Left ventricle myocardium inferior (tissue), 1 donor: Measurements from ENCODE around the gene ENTPD5. TPM values are rescaled to one million over a fixed set of nuclear protein-coding genes. Genes with fewer than 3 reads are reported as not detected.
"Not testable (repeated sequence)": the region's sequence is repeated elsewhere in the genome, so short reads cannot be mapped to it uniquely, and the experiment has no call there.

ENCODE experiments used
- DNase-seq: peaks from one replicate; pipeline ENCODE4 v3.0.0-alpha.2; 2020
- H3K27ac ChIP-seq: fragments of 200-600 bp; replicated peaks from 2 replicates; pipeline ENCODE4 v1.8.0; 2021
- H3K27me3 ChIP-seq: fragments of 200-600 bp; 2 replicates; pipeline ENCODE4 v1.8.0; 2021; ENCODE audit warnings: low read depth
- H3K36me3 ChIP-seq: fragments of 200-600 bp; 2 replicates; pipeline ENCODE4 v1.8.0; 2021
- H3K4me1 ChIP-seq: fragments of 200-600 bp; 2 replicates; pipeline ENCODE4 v1.8.0; 2021
- H3K4me3 ChIP-seq: fragments of 200-600 bp; 2 replicates; pipeline ENCODE4 v1.8.0; 2021; ENCODE audit warnings: mild to moderate bottlenecking, moderate library complexity
- H3K9me3 ChIP-seq: fragments of 200-600 bp; replicated peaks from 2 replicates; pipeline ENCODE4 v1.8.0; 2021
- CTCF ChIP-seq: fragments of 200-600 bp; IDR thresholded peaks from 2 replicates; pipeline ENCODE4 v1.8.0; 2021; ENCODE audit warnings: antibody characterized with exemption, mild to moderate bottlenecking, borderline replicate concordance
- intact Hi-C: fragments of 100-400 bp; cut with micrococcal nuclease; formaldehyde crosslinking; loops from one replicate; pipeline ENCODE4 v1.11.0; 2022
- total RNA-seq: library from RNA; stranded (reverse); fragmentation: NEBNext Ultra II Directional; extraction: Animal tissue kit (Norgen Biotek cat#: 25700); gene quantifications from one replicate; pipeline ENCODE4 v1.2.1, GENCODE V29; 2021
- donor health status: DM: no; HTN: yes; CAD: no; lungs with severe emphysema.

Gene ENTPD5
- total RNA-seq, 1 donor from 2014 or later, result 6.3 TPM

- no peaks in the 10 kb centered on the region for H3K9me3 ChIP-seq
- H3K27me3 ChIP-seq, result no peaks in the 10 kb centered on the region
- peaks cover 19% of the 10 kb centered on the region for H3K36me3 ChIP-seq
- intact Hi-C loops, result no loop called here
- DNase-seq, result no peak
- H3K27ac ChIP-seq, result no peak overlapping the region
- no peak for TF ChIP-seq CTCF
- H3K4me1 ChIP-seq, result no peaks in the 10 kb centered on the region
- no peak overlapping the region for H3K4me3 ChIP-seq
Observed at GRCh38 chr14:73998726-73999125, 20.4 kb downstream of the ENTPD5 start.

- Histone ChIP-seq H3K4me3 (no peak overlapping the region), H3K27ac (no peak overlapping the region), H3K9me3 (no peaks in the 10 kb centered on the region), H3K4me1 (no peaks in the 10 kb centered on the region), H3K36me3 (peaks cover 13% of the 10 kb centered on the region), H3K27me3 (no peaks in the 10 kb centered on the region)
- intact Hi-C loops, result no loop called here
- no peak for DNase-seq
- no peak for TF ChIP-seq CTCF
Observed at GRCh38 chr14:73997944-73998447, 21.1 kb downstream of the ENTPD5 start.

GRCh38 chr14:73997108-73997943, 21.8 kb downstream of the ENTPD5 start:
- H3K4me1 ChIP-seq, result no peaks in the 10 kb centered on the region
- H3K9me3 ChIP-seq, result no peaks in the 10 kb centered on the region
- H3K36me3 ChIP-seq, result peaks cover 10% of the 10 kb centered on the region
- H3K27ac ChIP-seq, result no peak overlapping the region
- no peaks in the 10 kb centered on the region for H3K27me3 ChIP-seq
- DNase-seq, result no peak
- H3K4me3 ChIP-seq, result no peak overlapping the region
- TF ChIP-seq CTCF, result no peak
- intact Hi-C loops, result no loop called here

GRCh38 chr14:73996731-73997107, 22.4 kb downstream of the ENTPD5 start:
- Histone ChIP-seq H3K4me1 (no peaks in the 10 kb centered on the region), H3K27ac (no peak overlapping the region), H3K9me3 (no peaks in the 10 kb centered on the region), H3K36me3 (peaks cover 10% of the 10 kb centered on the region), H3K27me3 (no peaks in the 10 kb centered on the region), H3K4me3 (no peak overlapping the region)
- DNase-seq, result no peak
- no peak for TF ChIP-seq CTCF
- intact Hi-C loops, result no loop called here

- intact Hi-C loops, result no loop called here
Observed at GRCh38 chr14:73995977-73996378, 23.1 kb downstream of the ENTPD5 start.

GRCh38 chr14:73994926-73995325, 24.2 kb downstream of the ENTPD5 start:
- DNase-seq, H3K27me3 ChIP-seq, intact Hi-C loops, H3K27ac ChIP-seq, H3K9me3 ChIP-seq, H3K36me3 ChIP-seq, H3K4me1 ChIP-seq, H3K4me3 ChIP-seq: not testable (repeated sequence)

More at GRCh38 chr14:73995977-73996378, 23.1 kb downstream of the ENTPD5 start:
- no peaks in the 10 kb centered on the region for H3K9me3 ChIP-seq
- DNase-seq, result no peak
- no peak overlapping the region for H3K27ac ChIP-seq
- no peak overlapping the region for H3K4me3 ChIP-seq
- H3K27me3 ChIP-seq, result no peaks in the 10 kb centered on the region
- TF ChIP-seq CTCF, result no peak
- H3K36me3 ChIP-seq, result peaks cover 10% of the 10 kb centered on the region
- H3K4me1 ChIP-seq, result no peaks in the 10 kb centered on the region
